Ishikawa (cell line): Measurements from ENCODE around the gene OPN1SW.

Source experiments
- CEBPB ChIP-seq: IDR thresholded peaks from 2 replicates; pipeline ENCODE4 v1.6.1; 2012
- CREB1 ChIP-seq: IDR thresholded peaks from 2 replicates; pipeline ENCODE4 v1.6.1; 2012; ENCODE audit warnings: low read depth
- EGR1 ChIP-seq: IDR thresholded peaks from 2 replicates; pipeline ENCODE4 v1.6.1; 2012
- EP300 ChIP-seq: IDR thresholded peaks from 2 replicates; pipeline ENCODE4 v1.6.1; 2012; ENCODE audit warnings: borderline replicate concordance
- FOXM1 ChIP-seq: IDR thresholded peaks from 2 replicates; pipeline ENCODE4 v1.6.1; 2012; ENCODE audit warnings: low read depth, borderline replicate concordance
- MAX ChIP-seq: IDR thresholded peaks from 2 replicates; pipeline ENCODE4 v1.6.1; 2012
- NFIC ChIP-seq: IDR thresholded peaks from 2 replicates; pipeline ENCODE4 v1.6.1; 2012
- RAD21 ChIP-seq: IDR thresholded peaks from 2 replicates; pipeline ENCODE4 v1.6.1; 2012; ENCODE audit warnings: low read depth
- REST ChIP-seq: IDR thresholded peaks from 2 replicates; pipeline ENCODE4 v1.6.1; 2012; ENCODE audit warnings: low read depth, mild to moderate bottlenecking
- TAF1 ChIP-seq: IDR thresholded peaks from 2 replicates; pipeline ENCODE4 v1.6.1; 2012; ENCODE audit warnings: low read depth, mild to moderate bottlenecking
- TCF12 ChIP-seq: IDR thresholded peaks from 2 replicates; pipeline ENCODE4 v1.6.1; 2012; ENCODE audit warnings: low read depth
- TEAD4 ChIP-seq: IDR thresholded peaks from 2 replicates; pipeline ENCODE4 v1.6.1; 2012
- YY1 ChIP-seq: IDR thresholded peaks from 2 replicates; pipeline ENCODE4 v1.6.1; 2012; ENCODE audit warnings: low read depth

GRCh38 chr7:128793181-128793547, 17.6 kb upstream of the OPN1SW start:
- no peak for TF ChIP-seq FOXM1
- no peak for TF ChIP-seq TCF12
- TF ChIP-seq NFIC, result no peak
- TF ChIP-seq TAF1, result no peak
- no peak for TF ChIP-seq CREB1
- TF ChIP-seq EP300, result no peak
- no peak for TF ChIP-seq REST
- TF ChIP-seq EGR1, result no peak
- TF ChIP-seq RAD21, result no peak
- TF ChIP-seq YY1, result no peak
- TF ChIP-seq TEAD4, result no peak
- TF ChIP-seq MAX, result no peak
- TF ChIP-seq CEBPB, result no peak
